Measurements from ENCODE around the gene MMRN1.

GRCh38 chr4:89894649-89895550 is at the start of gene MMRN1:
- TF ChIP-seq, protein P1, sequence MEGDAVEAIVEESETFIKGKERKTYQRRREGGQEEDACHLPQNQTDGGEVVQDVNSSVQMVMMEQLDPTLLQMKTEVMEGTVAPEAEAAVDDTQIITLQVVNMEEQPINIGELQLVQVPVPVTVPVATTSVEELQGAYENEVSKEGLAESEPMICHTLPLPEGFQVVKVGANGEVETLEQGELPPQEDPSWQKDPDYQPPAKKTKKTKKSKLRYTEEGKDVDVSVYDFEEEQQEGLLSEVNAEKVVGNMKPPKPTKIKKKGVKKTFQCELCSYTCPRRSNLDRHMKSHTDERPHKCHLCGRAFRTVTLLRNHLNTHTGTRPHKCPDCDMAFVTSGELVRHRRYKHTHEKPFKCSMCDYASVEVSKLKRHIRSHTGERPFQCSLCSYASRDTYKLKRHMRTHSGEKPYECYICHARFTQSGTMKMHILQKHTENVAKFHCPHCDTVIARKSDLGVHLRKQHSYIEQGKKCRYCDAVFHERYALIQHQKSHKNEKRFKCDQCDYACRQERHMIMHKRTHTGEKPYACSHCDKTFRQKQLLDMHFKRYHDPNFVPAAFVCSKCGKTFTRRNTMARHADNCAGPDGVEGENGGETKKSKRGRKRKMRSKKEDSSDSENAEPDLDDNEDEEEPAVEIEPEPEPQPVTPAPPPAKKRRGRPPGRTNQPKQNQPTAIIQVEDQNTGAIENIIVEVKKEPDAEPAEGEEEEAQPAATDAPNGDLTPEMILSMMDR (conservative IDR thresholded peaks at IDR 0.05; ENCODE audit: low read depth in 2 of 2): no peak
- TF ChIP-seq, protein P2, sequence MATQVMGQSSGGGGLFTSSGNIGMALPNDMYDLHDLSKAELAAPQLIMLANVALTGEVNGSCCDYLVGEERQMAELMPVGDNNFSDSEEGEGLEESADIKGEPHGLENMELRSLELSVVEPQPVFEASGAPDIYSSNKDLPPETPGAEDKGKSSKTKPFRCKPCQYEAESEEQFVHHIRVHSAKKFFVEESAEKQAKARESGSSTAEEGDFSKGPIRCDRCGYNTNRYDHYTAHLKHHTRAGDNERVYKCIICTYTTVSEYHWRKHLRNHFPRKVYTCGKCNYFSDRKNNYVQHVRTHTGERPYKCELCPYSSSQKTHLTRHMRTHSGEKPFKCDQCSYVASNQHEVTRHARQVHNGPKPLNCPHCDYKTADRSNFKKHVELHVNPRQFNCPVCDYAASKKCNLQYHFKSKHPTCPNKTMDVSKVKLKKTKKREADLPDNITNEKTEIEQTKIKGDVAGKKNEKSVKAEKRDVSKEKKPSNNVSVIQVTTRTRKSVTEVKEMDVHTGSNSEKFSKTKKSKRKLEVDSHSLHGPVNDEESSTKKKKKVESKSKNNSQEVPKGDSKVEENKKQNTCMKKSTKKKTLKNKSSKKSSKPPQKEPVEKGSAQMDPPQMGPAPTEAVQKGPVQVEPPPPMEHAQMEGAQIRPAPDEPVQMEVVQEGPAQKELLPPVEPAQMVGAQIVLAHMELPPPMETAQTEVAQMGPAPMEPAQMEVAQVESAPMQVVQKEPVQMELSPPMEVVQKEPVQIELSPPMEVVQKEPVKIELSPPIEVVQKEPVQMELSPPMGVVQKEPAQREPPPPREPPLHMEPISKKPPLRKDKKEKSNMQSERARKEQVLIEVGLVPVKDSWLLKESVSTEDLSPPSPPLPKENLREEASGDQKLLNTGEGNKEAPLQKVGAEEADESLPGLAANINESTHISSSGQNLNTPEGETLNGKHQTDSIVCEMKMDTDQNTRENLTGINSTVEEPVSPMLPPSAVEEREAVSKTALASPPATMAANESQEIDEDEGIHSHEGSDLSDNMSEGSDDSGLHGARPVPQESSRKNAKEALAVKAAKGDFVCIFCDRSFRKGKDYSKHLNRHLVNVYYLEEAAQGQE (IDR thresholded peaks at IDR 0.05; ENCODE audit: unreplicated experiment): no peak
- no peak for TF ChIP-seq POLR2AphosphoS5 (IDR thresholded peaks at IDR 0.05; ENCODE audit: low read depth)

Measured in GM23338 (cell line).